GM18505 (cell line): ENCODE data around the gene ARHGEF2.
A peak's percentile ranks its signal among the peaks of the same experiment; 100 is the strongest.
"Not testable (repeated sequence)": the region's sequence is repeated elsewhere in the genome, so short reads cannot be mapped to it uniquely, and the experiment has no call there.

Source experiments
- ATAC-seq: cut with Tn5 transposase; IDR thresholded peaks from one replicate; pipeline ENCODE4 v1.9.1; 2021; ENCODE audit not compliant: unreplicated experiment
- POLR2A ChIP-seq: IDR thresholded peaks from 4 replicates; pipeline ENCODE4 v1.6.1; 2011; ENCODE audit warnings: borderline replicate concordance; ENCODE audit not compliant: insufficient read depth, insufficient read length; ENCODE audit errors: extremely low read depth

The ARHGEF2 gene

DNA sequence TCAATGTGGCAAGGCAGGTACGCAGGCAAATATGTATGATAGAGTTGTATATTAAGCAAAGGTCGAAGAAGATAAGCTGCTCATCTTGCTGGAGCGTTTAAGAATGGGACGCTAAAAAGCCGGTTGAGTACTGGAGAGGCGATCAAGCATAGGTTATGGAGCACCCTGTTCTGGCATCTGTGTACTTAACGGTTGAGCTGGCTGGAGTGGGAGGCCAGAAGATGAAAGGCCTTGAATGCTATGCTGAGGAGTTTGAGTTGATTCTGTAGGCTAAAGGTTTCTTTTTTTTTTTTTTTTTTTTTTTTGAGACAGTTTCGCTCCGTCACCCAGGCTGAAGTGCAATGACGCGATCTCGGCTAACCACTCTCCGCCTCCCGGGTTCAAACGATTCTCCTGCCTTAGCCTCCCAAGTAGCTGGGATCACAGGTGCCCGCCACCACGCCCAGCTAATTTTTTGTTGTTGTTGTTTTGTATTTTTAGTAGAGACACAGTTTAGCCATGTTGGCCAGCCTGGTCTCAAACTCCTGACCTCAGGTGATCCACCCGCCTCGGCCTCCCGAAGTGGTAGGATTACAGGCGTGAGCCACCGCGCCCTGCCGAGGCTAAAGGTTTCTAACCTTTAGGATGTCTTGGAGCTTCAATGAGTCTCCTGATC lies 43.3 kb downstream of the ARHGEF2 start:
- no peak for TF ChIP-seq POLR2A
- no peak for ATAC-seq

DNA sequence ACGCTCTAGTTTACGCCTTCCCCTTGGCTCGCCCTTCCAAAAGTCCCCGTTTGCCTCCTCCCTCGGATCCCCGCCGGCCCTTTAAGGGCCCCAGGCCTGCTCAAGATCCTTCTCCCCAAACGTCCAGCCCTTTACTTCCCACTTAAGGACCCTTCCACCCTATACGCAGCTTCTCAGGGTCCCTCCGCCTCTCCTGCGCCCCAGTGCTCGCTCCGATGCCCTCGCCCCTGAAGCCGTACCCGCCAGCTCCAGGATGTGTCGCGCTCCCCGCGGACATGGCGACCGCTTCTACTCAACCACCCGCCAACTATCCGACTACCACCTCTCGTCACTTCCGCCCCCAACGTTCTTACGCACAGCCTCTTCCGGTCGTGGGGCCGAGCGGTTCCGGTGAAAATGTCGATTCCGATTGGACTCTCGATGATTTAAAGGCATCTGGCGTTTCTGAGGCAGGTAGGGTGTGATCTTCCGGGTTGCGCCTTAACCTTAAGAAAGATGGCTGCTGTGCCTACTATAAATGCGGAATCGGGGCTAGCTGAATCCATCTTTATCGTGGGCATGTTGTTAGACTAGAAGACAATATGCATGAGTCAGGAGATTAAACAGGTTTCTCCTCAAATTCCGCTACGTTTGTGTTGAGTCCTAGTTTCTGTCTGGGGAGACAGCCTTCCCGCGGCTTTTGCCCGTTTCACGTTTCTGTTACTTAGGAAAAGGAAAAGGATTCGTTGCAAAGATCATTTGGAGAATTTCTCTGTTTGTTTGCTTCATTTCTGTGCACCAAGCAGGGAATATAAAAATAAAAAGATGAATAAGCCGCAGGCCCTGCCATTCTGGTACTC lies 44.0 kb downstream of the ARHGEF2 start, which contains the start of gene KHDC4:
KHDC4 (minus strand) TSS at position 317 of the 839 bp plus-strand sequence; CDS start at position 277, 40 bp downstream.
- TF ChIP-seq POLR2A, result peak; percentile 98
- peak; percentile 87 for ATAC-seq

DNA sequence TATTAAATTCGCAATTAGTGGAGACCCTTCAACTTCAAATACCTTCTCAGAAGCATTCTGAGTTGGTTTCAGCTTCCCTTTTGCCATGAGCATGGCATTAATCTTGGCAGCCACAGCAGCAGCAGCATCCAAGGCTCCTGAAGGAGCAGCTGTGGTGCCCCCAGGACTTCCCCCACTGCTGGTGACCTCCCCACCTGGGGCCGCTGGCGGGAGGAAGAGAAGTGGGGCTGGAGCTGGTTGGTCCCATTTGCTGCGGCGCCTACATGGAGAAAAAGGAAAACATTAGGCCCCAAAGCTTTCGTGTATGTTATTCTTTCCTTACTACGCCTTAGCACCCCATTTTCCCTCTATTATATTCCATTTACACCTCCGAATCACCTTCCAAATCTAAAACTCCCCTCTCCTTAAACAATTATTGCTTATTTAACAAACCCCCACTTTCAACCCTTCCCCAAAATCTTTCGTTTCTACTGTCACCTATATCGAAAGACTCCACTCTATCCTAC lies 44.7 kb downstream of the ARHGEF2 start:
- no peak for ATAC-seq
- no peak for TF ChIP-seq POLR2A

DNA sequence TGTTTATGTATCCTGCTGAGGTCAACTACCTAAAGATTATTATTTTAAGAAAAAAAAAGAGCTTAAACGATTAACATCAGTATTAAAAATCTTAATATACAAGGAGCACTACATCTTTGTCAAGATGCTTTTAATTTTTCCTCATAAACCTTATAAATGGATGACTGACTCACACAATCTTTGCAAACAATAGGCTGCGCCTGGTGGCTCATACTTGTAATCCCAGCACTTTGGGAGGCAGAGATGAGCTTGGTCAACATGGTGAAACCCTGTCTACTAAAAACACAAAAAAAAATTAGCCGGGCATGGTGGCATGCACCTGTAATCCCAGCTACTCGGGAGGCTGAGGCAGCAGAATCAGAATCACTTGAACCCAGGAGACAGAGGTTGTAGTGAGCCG lies 45.9 kb downstream of the ARHGEF2 start:
- no peak for TF ChIP-seq POLR2A
- no peak for ATAC-seq

DNA sequence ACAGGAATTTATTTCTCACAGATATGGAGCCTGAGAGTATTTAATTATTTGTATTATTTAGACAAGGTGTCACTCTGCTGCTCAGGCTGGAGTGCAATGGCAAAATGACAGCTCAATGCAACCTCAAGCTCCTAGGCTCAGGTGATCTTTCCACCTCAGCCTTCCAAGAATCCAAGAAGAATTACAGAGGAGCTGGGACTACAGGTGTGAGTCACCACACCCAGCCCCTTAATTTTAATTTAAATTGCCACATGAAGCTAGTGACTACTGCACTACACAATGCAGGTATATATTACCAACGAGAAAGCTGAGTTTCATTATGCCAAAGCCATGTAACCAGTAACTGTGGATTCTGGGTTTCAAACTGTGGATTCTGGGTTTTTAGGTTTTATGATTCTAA lies 46.3 kb downstream of the ARHGEF2 start:
- TF ChIP-seq POLR2A, result no peak
- ATAC-seq, result no peak

DNA sequence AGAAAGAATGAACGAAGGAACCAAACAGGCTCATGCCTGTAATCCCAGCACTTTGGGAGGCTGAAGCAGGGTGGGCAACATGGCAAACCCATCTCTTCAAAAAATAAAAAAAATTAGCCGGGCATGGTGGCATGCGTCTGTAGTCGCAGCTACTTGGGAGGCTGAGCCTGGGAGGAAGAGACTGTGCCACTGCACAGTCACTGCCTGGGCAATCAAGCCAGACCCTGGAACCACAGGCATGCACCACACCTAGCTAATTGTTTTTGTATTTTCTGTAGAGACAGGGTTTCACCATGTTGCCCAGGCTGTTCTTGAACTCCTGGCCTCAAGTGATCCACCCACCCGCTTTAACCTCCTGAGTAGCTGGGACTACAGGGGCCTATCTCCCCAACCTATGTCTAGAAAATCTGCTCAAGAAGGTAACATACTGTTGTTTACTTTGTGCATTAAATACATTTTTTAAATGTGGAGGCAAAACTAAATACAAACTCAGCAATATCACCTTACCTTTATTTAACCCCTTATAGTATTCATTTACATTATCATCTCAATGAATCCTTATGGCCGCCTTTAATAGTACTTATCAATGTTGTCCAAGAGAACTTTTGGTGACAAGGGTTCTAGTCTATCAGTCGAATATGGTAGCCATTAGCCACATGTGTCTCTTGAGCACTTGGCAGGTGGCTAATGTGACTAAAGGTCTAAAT lies 46.9 kb downstream of the ARHGEF2 start:
- TF ChIP-seq POLR2A, result no peak

DNA sequence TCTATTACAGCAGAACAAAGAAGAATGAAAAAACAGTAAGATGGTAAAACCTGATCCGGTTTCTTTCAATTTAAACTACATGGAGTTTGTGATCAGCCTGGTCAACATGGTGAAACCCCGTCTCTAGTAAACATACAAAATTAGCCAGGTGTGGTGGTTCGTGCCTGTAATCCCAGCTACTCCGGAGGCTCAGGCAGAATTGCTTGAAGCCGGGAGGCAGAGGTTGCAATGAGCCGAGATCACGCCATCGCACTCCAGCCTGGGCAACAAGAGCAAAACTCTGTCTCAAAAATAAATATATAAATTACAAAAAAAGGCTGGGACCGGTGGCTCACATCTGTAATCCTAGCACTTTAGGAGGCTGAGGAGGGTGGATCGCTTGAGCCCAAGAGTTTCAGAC lies 47.6 kb downstream of the ARHGEF2 start:
- not testable (repeated sequence) for ATAC-seq

More for the DNA sequence above, 46.9 kb downstream of the ARHGEF2 start:
- no peak for ATAC-seq

DNA sequence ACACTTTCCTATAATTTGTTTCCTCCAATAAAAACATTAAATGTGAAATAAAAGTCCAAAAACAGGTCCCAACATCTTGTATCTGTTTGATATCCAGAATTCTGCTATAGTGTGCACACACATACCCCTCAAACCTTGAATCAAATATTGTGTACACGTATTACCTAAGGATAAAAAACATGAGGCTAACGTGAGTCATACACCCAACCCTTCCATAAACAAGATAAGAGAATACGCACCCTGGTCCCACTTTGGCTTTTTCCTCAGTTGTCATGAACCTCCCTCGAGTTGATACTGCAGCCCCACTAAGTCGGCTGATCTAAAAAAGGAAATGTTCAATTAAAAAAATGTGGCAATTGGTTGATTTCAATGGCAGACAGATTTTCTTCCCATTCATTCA lies 49.3 kb downstream of the ARHGEF2 start:
- ATAC-seq, result no peak
- TF ChIP-seq POLR2A, result no peak

DNA sequence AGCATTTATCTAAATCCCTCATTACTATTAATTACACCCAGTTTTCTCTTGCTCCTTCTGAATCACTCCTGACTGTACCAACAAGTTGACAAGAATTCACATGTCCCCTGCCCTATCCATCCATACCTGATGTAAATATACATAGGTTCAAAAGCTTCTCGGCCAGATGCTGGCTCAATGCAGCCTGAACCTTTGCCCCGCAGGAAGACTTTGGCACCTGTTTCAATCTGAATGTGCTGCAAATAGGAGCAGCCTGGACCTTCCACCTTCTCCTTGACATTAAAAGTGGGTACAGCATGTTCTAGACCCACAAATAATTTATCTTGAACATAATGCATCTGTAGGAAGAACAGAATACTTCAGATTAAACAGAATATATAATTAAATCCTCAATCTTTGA lies 52.8 kb downstream of the ARHGEF2 start:
- ATAC-seq, result no peak
- no peak for TF ChIP-seq POLR2A

DNA sequence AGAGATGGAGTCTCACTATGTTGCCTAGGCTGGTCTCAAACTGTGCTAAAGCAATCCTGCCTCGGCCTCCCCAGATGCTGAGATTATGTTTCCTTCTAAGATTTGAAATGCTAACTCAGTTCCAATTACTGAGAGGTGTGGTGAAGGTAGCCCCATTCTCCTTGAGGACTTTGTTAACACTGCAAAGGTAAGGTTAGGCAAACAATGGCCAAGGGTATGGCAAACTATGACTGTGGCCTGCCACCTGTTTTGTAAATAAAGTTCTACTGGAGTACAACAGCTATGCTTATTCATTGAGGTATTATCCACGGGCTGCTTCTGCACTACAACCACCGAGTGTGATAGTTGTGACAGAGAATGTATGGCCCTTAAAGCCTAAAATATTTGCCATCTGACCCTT lies 57.6 kb downstream of the ARHGEF2 start:
- no peak for ATAC-seq
- TF ChIP-seq POLR2A, result no peak

DNA sequence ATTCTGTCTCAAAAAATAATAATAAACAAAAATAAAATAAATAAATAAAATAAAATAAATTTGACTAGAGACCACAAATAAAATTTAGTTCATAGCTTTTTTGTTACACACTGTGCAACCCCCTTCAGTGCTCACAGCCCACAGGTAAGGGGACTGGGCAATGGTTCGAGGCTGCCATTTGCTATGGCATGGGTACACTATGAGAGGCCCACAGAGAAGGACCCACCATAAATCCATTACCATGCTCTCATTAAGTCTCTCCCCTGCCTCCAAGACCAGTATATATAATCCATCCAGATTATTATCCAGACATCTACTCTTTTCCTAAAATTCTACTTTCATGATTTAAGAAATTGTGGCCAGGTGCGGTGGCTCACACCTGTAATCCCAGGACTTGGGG lies 58.5 kb downstream of the ARHGEF2 start:
- no peak for TF ChIP-seq POLR2A
- ATAC-seq, result no peak

DNA sequence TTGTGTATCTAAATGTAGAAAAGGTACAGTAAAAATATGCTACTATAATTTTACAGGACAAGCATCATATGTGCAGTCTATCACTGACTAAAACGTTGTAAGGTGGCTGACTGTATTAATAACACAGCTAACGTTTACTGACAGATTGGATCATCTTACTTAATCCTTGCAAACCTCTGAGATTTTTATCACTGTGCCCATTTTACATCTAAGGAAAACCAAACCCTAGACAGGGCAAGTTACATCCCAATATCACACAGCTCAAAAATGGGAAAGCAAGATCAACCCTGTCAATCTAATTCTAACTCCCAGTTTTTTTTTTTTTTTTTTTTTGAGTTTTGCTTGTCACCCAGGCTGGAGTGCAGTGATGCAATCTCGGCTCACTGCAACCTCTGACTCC lies 59.7 kb downstream of the ARHGEF2 start:
- ATAC-seq, result no peak
- TF ChIP-seq POLR2A, result no peak

DNA sequence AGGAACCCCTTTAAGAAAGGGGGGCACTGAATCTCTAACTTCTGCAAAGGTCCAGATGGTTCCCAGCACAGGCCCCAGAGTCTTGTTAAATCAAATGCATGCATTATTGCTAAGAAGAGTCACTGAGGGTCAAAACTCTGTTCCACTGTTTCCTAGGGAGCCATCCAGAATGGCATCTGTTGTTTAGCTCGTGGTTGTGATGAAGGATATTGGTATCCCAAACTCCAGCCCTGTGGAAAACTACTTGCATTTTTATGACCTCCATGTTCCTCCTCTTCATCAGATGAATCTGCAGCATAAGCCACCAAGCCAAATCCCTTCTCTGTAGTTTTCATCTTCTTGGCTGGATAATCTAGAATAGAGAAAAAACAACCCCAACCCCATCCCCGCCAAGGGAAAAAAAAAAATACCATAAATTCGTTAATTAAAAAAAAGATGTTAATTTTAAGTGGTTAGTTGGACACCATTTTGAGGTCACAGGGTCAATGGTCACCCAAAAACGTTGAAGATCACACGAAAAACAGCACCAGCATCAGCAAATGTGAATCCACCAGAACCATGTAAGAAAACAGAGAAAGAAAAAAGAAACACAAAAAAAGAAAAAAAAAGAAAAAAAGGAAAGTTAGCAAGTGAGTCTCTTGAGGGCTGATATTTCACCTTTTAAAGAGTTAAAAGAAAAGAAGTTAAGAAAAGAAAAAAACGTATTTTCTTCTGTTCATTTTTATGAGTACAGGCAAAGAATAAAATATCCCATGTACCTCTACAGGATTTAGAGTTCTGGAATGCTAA lies 64.2 kb downstream of the ARHGEF2 start:
- TF ChIP-seq POLR2A, result no peak
- no peak for ATAC-seq
